ENCODE measurements around the gene PGM2L1. TPM values are rescaled to one million over a fixed set of nuclear protein-coding genes. Genes with fewer than 3 reads are reported as not detected.

The PGM2L1 gene
- total and polyA plus RNA-seq, 2 of the 4 experiments (the other 2 are of a cell fraction) = 0.72 to 1.8 TPM

DNA sequence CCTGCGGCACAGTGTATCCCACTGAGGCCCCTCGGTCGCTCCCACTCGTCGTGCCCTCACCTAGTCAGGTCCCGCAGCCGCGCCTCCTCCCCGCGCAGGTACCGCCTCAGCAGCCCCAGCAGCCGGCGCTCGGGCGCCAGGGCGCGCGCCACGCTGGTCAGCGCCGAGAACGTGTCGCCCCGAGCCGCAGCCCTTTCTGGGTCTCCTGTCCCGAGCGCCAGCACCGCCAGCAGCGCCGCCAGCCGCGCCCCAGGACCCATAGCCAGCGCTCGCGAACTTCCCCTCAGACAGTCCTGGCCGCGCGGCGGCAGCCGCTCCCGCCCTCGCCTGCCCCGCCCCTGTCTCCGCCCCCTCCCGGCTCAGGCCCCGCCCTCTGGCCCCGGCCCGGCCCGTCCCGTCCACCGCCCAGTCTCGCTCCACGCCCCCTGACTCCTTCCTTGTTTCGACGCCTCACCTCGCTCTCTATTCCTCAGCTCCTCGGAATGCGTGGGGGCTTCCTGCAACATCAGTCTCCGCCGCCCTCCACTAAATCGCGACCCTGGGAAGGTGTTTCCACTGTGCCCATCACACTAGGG lies 86.8 kb downstream of the PGM2L1 start, which contains the start of gene P4HA3 (continued):
- no peak for TF ChIP-seq RCOR1 (IDR thresholded peaks at IDR 0.05; ENCODE audit: insufficient replicate concordance, low read length)

DNA sequence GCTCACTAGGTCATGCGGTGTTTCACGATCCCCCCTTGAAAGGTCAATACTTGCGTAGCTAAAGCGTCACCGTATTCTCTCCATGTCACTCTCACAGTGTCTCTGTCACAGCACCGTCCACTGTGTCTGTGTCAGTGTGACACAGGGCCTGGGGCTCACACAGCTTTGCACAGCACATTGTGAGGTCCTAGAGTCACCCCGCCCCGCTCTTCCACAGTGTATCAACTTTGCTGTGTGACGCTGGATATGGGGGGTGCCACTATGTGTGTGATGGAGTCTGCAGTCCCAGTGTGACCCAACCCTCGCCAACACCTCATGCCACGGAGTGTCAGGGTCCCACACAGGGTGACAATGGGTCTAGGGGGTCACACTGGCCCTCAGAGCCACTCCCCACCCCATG lies 87.4 kb downstream of the PGM2L1 start:
- H4K5ac ChIP-seq (ENCODE audit: low read depth, low read length) = peak overlapping the region; percentile 53
- no peaks in the 10 kb centered on the region for H3K27me3 ChIP-seq (ENCODE audit: control insufficient read depth, insufficient read depth, low read length)
- no peak overlapping the region for H2BK5ac ChIP-seq (ENCODE audit: low read depth, low read length, poor library complexity, severe bottlenecking)
- peaks cover 9 to 10% of the 10 kb centered on the region in 2 experiments; a peak in 3 of 4 replicates for H3K79me1 ChIP-seq (ENCODE audit: low read depth in 1 of 2, low read length in 2 of 2)
- TF ChIP-seq RCOR1 (IDR thresholded peaks at IDR 0.05; ENCODE audit: insufficient replicate concordance, low read length) = no peak
- no peak for TF ChIP-seq SMC3 (IDR thresholded peaks at IDR 0.05; ENCODE audit: low read depth, low read length)
- peak overlapping the region; percentile 15 to 18; a peak in 2 of 4 replicates for H4K8ac ChIP-seq (ENCODE audit: low read depth in 2 of 2, low read length in 2 of 2)
- peak overlapping the region; percentile 37; the same call in 1 of the 2 replicates for H3K14ac ChIP-seq (replicated peaks; ENCODE audit: low read depth, low read length)
- ChIA-PET CTCF (no interaction called here), POLR2A (ENCODE audit: unreplicated experiment) (no interaction called here)
- H3K18ac ChIP-seq (ENCODE audit: low read depth, low read length) = peak overlapping the region; percentile 55
- peak overlapping the region; percentile 65 for H3K9ac ChIP-seq (ENCODE audit: low read depth, low read length)
- no peak overlapping the region; the same call in 1 of the 2 replicates for H2BK20ac ChIP-seq (ENCODE audit: low read depth, low read length)
- peaks cover 13% of the 10 kb centered on the region for H3K4me1 ChIP-seq (ENCODE audit: control insufficient read depth, insufficient read depth, low read length)
- H3K4me2 ChIP-seq (ENCODE audit: low read depth, low read length) = peak overlapping the region; percentile 93
- ATAC-seq (ENCODE audit: low read depth) = no peak
- dilution Hi-C loops (cut with HindIII; ENCODE audit: low sequenced_read_pairs, unreplicated experiment) = no loop called here
- no peaks in the 10 kb centered on the region for H3K36me3 ChIP-seq (ENCODE audit: control insufficient read depth, insufficient read depth, low read length)
- H2BK120ac ChIP-seq (ENCODE audit: low read depth, low read length) = peak overlapping the region; percentile 14; the same call in 1 of the 2 replicates
- no peak for DNase-seq
- peak overlapping the region; percentile 47; the same call in 2 of the 3 replicates for H2BK15ac ChIP-seq (ENCODE audit: low read depth, low read length)
- 0 out of 2 replicates have a peak, but pooled peaks cover 2% of the 10 kb centered on the region for H3K9me3 ChIP-seq (ENCODE audit: control insufficient read depth, insufficient read depth, low read length)
- in situ Hi-C loops (cut with MboI; ENCODE audit: low sequenced_read_pairs) = no loop called here
- intact Hi-C loops (cut with micrococcal nuclease) = loop anchor here (10.0 kb wide), 1 partner anchor 326 kb away; the partner anchor contains the start of gene UCP2
- WGBS, 2 experiments (ENCODE audit: extremely low coverage in 2 of 2, insufficient read length in 1 of 2) = 81% methylated on average over 6 of the region's 11 CpGs; no CpG with 5 or more reads in 1 of the 2 experiments
- peak overlapping the region; percentile 92 for H2AFZ ChIP-seq (replicated peaks; ENCODE audit: low read length, poor library complexity)
- H3K9me1 ChIP-seq (ENCODE audit: insufficient read depth, low read length) = peaks cover 11% of the 10 kb centered on the region
- peak overlapping the region; percentile 10; the same call in 1 of the 2 replicates for H4K91ac ChIP-seq (ENCODE audit: insufficient read depth, low read depth, low read length)
- peak overlapping the region; percentile 73 for H3K4me3 ChIP-seq (ENCODE audit: insufficient read depth, low read depth, low read length)
- peak overlapping the region; percentile 83 for H2AK5ac ChIP-seq (ENCODE audit: low read depth, low read length)
- H3K23ac ChIP-seq (ENCODE audit: low read depth, low read length) = no peak overlapping the region
- H4K20me1 ChIP-seq (ENCODE audit: insufficient read depth, low read length) = no peaks in the 10 kb centered on the region
- peak overlapping the region; percentile 24 for H3K4ac ChIP-seq (ENCODE audit: low read depth, low read length)
- peak overlapping the region; percentile 18; the same call in 1 of the 2 replicates for H3K27ac ChIP-seq (ENCODE audit: insufficient read depth, low read length)
- no TSS peak for BruUV-seq (replicated peaks)
- no peak overlapping the region for H3K56ac ChIP-seq (ENCODE audit: extremely low read depth, insufficient read depth, low read length)
- H2AK9ac ChIP-seq (replicated peaks; ENCODE audit: low read depth, low read length, poor library complexity) = peak overlapping the region; percentile 90
